Colonic mucosa (tissue), 4 donors: ENCODE results near the gene CHM. TPM values are rescaled to one million over a fixed set of nuclear protein-coding genes. Genes with fewer than 3 reads are reported as not detected.

Experiments used
- DNase-seq: peaks from one replicate; pipeline ENCODE4 v3.0.0-alpha.2; 2020
- H3K27ac ChIP-seq: fragments of 200-600 bp; one replicate; pipeline ENCODE4 v1.8.0; 2021
- H3K27me3 ChIP-seq: fragments of 200-600 bp; one replicate; pipeline ENCODE4 v1.8.0; 2021
- H3K36me3 ChIP-seq: fragments of 200-600 bp; one replicate; pipeline ENCODE4 v1.8.0; 2021
- H3K4me1 ChIP-seq: fragments of 200-600 bp; one replicate; pipeline ENCODE4 v1.8.0; 2021; ENCODE audit warnings: mild to moderate bottlenecking
- H3K4me3 ChIP-seq: fragments of 200-600 bp; one replicate; pipeline ENCODE4 v1.8.0; 2021
- H3K9ac ChIP-seq, 2 donors: one replicate each; pipeline ENCODE4 v1.7.0; 2013; ENCODE audit warnings: control low read depth in 2 of 2, low read depth in 2 of 2, low read length in 2 of 2
- H3K9me3 ChIP-seq: fragments of 200-600 bp; one replicate; pipeline ENCODE4 v1.8.0; 2021
- intact Hi-C: fragments of 100-400 bp; cut with DNase I; formaldehyde crosslinking; loops from one replicate; pipeline ENCODE4 v1.14.1; 2022
- total RNA-seq, 2 donors: library from RNA; stranded (reverse); fragmentation: NEBNext Ultra II Directional in 1 of 2; extraction: Animal tissue kit (Norgen Biotek cat#: 25700) in 1 of 2; gene quantifications; one replicate each; pipeline ENCODE4 v1.2.1, GENCODE V29; 2021
- TF ChIP-seq, protein P1 (sequence below): fragments of 200-600 bp; IDR thresholded peaks from one replicate; pipeline ENCODE4 v1.8.0; 2022; ENCODE audit warnings: antibody characterized with exemption, mild to moderate bottlenecking
- donor health status: healthy.
- donor health status: DM: no; HTN: no; CAD: no.
- donor health status: DM: no; HTN: no; CAD: no.

Gene CHM
- total RNA-seq, 2 donors from 2014 or later = 16.7 to 16.8 TPM

DNA sequence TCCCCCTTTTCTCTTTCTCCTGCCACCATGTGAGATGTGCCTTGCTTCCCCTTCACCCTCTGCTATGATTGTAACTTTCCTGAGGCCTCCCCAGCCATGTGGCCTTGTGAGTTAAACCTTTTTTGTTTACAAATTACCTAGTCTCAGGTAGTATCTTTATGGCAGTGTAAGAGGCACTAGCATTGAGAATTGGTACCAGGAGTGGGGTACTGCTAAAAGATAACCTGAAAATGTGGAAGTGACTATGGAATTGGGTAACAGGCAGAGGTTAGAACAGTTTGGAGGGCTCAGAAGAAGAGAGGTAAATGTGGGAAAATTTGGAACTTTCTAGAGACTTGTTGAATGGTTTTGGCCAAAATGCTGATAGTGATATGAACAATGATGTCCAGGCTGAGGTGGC lies 182.0 kb downstream of the CHM start:
- H3K4me3 ChIP-seq = no peak overlapping the region
- H3K9me3 ChIP-seq = no peaks in the 10 kb centered on the region
- no peak overlapping the region for H3K9ac ChIP-seq
- no peaks in the 10 kb centered on the region for H3K4me1 ChIP-seq
- no peaks in the 10 kb centered on the region for H3K27me3 ChIP-seq
- TF ChIP-seq, protein P1, sequence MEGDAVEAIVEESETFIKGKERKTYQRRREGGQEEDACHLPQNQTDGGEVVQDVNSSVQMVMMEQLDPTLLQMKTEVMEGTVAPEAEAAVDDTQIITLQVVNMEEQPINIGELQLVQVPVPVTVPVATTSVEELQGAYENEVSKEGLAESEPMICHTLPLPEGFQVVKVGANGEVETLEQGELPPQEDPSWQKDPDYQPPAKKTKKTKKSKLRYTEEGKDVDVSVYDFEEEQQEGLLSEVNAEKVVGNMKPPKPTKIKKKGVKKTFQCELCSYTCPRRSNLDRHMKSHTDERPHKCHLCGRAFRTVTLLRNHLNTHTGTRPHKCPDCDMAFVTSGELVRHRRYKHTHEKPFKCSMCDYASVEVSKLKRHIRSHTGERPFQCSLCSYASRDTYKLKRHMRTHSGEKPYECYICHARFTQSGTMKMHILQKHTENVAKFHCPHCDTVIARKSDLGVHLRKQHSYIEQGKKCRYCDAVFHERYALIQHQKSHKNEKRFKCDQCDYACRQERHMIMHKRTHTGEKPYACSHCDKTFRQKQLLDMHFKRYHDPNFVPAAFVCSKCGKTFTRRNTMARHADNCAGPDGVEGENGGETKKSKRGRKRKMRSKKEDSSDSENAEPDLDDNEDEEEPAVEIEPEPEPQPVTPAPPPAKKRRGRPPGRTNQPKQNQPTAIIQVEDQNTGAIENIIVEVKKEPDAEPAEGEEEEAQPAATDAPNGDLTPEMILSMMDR = no peak
- DNase-seq = no peak
- H3K36me3 ChIP-seq = no peaks in the 10 kb centered on the region
- intact Hi-C loops = no loop called here
- no peak overlapping the region for H3K27ac ChIP-seq

DNA sequence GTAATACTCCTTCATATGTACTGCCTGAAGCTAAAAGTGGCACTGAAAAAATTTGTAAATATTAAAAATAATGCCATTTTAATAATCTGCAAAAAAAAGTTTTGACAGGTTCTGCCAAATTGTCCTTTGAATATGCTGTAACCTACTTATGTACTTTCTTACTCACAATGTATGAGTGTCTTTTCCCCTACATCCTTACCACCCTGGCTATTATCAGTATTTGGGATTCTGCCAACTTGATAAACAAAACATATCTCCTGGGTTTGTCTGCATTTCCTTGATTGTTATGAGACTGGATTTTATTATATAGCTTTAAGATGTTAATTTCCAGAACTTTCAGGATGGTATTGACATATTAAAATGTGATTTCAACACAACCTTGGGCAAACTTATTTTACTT lies 187.9 kb downstream of the CHM start:
- no peaks in the 10 kb centered on the region for H3K36me3 ChIP-seq
- H3K27me3 ChIP-seq = no peaks in the 10 kb centered on the region
- no peak for DNase-seq
- H3K9me3 ChIP-seq = no peaks in the 10 kb centered on the region
- TF ChIP-seq, protein P1 = no peak
- H3K4me3 ChIP-seq = no peak overlapping the region
- H3K27ac ChIP-seq = no peak overlapping the region
- intact Hi-C loops = loop anchor here (10.0 kb wide), 1 partner anchor 315 kb away; no protein-coding TSS in a partner anchor
- no peaks in the 10 kb centered on the region for H3K4me1 ChIP-seq
- H3K9ac ChIP-seq = no peak overlapping the region

DNA sequence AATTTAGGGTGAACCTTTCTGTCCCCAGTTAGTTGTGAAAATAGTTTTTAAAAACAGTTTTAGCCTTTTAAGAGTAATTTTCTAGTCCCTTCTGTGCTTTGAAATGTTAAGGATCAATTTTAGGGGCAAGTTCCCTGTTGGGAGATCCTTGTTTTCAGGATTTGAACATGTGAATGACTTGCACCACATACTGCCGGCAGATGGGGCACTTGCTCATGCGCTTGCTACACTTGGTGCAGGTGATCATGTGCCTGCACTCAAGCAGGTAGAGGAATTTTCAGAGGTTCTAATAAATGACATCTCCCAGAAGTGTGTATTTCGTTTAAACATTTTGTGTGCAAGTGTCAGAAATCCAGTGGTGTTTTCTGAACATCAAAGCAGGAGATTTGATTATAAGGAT lies 195.9 kb downstream of the CHM start:
- no peaks in the 10 kb centered on the region for H3K36me3 ChIP-seq
- no peak overlapping the region for H3K4me3 ChIP-seq
- H3K9me3 ChIP-seq = no peaks in the 10 kb centered on the region
- no peaks in the 10 kb centered on the region for H3K4me1 ChIP-seq
- no peak overlapping the region for H3K27ac ChIP-seq
- DNase-seq = peak; percentile 25
- intact Hi-C loops = loop anchor here (10.0 kb wide), 1 partner anchor 323 kb away; no protein-coding TSS in a partner anchor
- H3K27me3 ChIP-seq = no peaks in the 10 kb centered on the region
- TF ChIP-seq, protein P1 = no peak
- no peak overlapping the region for H3K9ac ChIP-seq

DNA sequence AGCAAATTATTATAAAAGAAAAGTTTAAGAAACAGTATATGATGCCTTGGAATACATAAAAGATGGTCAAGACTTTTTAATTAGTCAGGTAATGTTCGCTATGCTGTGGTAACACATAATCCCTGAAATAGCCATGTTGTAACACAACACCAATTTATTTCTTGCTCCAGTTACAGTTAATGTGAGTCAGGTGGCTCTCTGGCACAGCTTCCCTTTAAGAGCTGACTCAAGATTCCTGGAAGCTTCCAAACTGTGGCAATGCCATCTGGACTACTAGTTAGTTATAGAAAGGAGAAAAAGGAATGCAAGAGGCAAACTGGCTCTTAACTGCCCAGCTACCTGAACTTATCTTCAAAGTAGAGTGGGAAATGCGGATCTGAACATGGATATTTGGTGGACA lies 210.5 kb downstream of the CHM start:
- no peaks in the 10 kb centered on the region for H3K9me3 ChIP-seq
- H3K27me3 ChIP-seq = no peaks in the 10 kb centered on the region
- TF ChIP-seq, protein P1 = no peak
- H3K4me1 ChIP-seq = no peaks in the 10 kb centered on the region
- no peak overlapping the region for H3K4me3 ChIP-seq
- no peaks in the 10 kb centered on the region for H3K36me3 ChIP-seq
- H3K27ac ChIP-seq = no peak overlapping the region
- no peak for DNase-seq
- H3K9ac ChIP-seq = no peak overlapping the region
- intact Hi-C loops = no loop called here

DNA sequence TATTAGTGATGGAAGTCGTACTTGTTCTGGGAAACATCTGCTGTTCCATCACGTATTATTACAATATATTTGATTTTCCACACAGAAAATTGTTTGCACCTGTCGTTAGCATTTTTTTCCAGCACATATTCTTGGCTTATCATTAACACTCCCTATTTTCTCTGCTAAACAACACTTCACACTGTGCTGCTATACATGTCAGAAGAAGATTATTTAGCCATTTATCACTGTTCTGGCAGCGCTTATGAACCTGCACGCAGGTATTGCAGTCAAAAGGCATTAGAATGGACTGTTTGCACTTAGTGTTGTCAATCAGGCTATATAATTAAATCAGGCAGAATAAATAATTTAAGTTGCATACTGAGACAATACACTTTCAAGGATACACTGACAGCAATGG lies 218.6 kb downstream of the CHM start:
- Histone ChIP-seq H3K4me3 (no peak overlapping the region), H3K9me3 (no peaks in the 10 kb centered on the region), H3K4me1 (no peaks in the 10 kb centered on the region), H3K36me3 (no peaks in the 10 kb centered on the region), H3K9ac (no peak overlapping the region), H3K27ac (no peak overlapping the region), H3K27me3 (no peaks in the 10 kb centered on the region)
- intact Hi-C loops = no loop called here
- TF ChIP-seq, protein P1 = no peak
- DNase-seq = no peak
